DND-41 (cell line): ENCODE data around the gene AREG.

Experiments used
- ATAC-seq: fragments of 200-7000 bp; cut with Tn5 transposase; 3 replicates; pipeline ENCODE4 v1.9.1; 2021; ENCODE audit warnings: low read depth; ENCODE audit not compliant: insufficient read depth
- DNase-seq: peaks from one replicate; pipeline ENCODE4 v3.0.0-alpha.2; 2020
- H2AFZ ChIP-seq: 2 replicates; pipeline ENCODE4 v1.6.0; 2012; ENCODE audit warnings: low read depth, low read length
- H3K27ac ChIP-seq: 2 replicates; pipeline ENCODE4 v1.5.1; 2012; ENCODE audit warnings: low read length, inconsistent platforms
- H3K27me3 ChIP-seq: fragments of 200-600 bp; sonication (generic); 2 replicates; pipeline ENCODE4 v1.6.0; 2012; ENCODE audit warnings: low read length, mild to moderate bottlenecking, inconsistent platforms; ENCODE audit not compliant: insufficient read depth, poor library complexity
- H3K36me3 ChIP-seq: 2 replicates; pipeline ENCODE4 v1.5.1; 2012; ENCODE audit warnings: low read length, inconsistent platforms; ENCODE audit not compliant: insufficient read depth
- H3K4me1 ChIP-seq: 2 replicates; pipeline ENCODE4 v1.5.1; 2012; ENCODE audit warnings: mild to moderate bottlenecking, low read length; ENCODE audit not compliant: insufficient read depth
- H3K4me2 ChIP-seq: 2 replicates; pipeline ENCODE4 v1.6.0; 2012; ENCODE audit warnings: mild to moderate bottlenecking, moderate library complexity, low read length, inconsistent platforms; ENCODE audit not compliant: insufficient read depth
- H3K4me3 ChIP-seq, 2 experiments: fragments of 200-600 bp in 1 of 2; shearing (Covaris generic) in 1 of 2; 2 replicates each; pipeline ENCODE4 v1.5.1; 2012 to 2016; ENCODE audit warnings: inconsistent platforms in 2 of 2, low read length in 2 of 2, mild to moderate bottlenecking in 2 of 2, low read depth in 1 of 2, moderate library complexity in 1 of 2
- H3K79me2 ChIP-seq: 2 replicates; pipeline ENCODE4 v1.6.0; 2012; ENCODE audit warnings: low read length, inconsistent platforms; ENCODE audit not compliant: insufficient read depth
- H3K9ac ChIP-seq: 2 replicates; pipeline ENCODE4 v1.6.0; 2012; ENCODE audit warnings: low read depth, mild to moderate bottlenecking, inconsistent platforms, low read length, moderate library complexity
- H3K9me3 ChIP-seq: 2 replicates; pipeline ENCODE4 v1.5.1; 2012; ENCODE audit warnings: low read length, moderate library complexity, mild to moderate bottlenecking, inconsistent platforms; ENCODE audit not compliant: insufficient read depth, severe bottlenecking
- H4K20me1 ChIP-seq: 2 replicates; pipeline ENCODE4 v1.6.0; 2012; ENCODE audit warnings: low read length; ENCODE audit not compliant: insufficient read depth
- EZH2 ChIP-seq: IDR thresholded peaks from 3 replicates; pipeline ENCODE4 v1.6.1; 2012; ENCODE audit warnings: borderline replicate concordance, low read depth, mild to moderate bottlenecking, moderate library complexity, low read length, inconsistent platforms; ENCODE audit not compliant: severe bottlenecking
- TF ChIP-seq, protein P1 (sequence below): IDR thresholded peaks from 2 replicates; pipeline ENCODE4 v1.5.1; 2012; ENCODE audit warnings: borderline replicate concordance, low read length, moderate library complexity, mild to moderate bottlenecking; ENCODE audit not compliant: poor library complexity, severe bottlenecking; ENCODE audit errors: extremely low read depth

The AREG gene

DNA sequence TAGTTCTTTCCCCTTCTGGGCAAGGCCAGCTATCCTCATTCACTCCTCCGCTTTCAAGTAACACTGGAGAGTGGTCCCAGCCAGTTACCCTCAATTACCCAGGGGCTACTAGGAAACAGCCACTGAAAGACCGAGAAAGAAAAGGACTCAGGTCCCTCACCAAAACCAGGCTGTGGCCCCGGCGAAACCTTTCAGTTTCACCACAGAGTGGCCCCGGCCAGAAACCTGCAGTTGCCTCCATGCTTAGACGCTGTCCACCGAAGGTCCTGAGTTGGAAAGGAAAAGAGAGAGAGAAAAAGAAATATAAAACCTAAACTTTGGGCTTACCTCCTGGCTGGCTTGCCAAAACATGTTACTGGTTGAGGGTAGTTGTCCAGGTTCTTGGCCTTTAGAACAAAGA is 5.0 kb upstream of the AREG start:
- DNase-seq (no peak), ATAC-seq (no peak)
- Histone ChIP-seq H3K36me3 (no peaks in the 10 kb centered on the region), H3K9me3 (no peaks in the 10 kb centered on the region), H2AFZ (no peak overlapping the region), H3K27me3 (no peaks in the 10 kb centered on the region), H3K4me1 (no peaks in the 10 kb centered on the region), H3K27ac (no peak overlapping the region), H3K9ac (no peak overlapping the region), H4K20me1 (no peaks in the 10 kb centered on the region), H3K4me3 (no peak overlapping the region), H3K4me2 (no peak overlapping the region), H3K79me2 (no peaks in the 10 kb centered on the region)
- TF ChIP-seq EZH2 = no peak
- TF ChIP-seq, protein P1, sequence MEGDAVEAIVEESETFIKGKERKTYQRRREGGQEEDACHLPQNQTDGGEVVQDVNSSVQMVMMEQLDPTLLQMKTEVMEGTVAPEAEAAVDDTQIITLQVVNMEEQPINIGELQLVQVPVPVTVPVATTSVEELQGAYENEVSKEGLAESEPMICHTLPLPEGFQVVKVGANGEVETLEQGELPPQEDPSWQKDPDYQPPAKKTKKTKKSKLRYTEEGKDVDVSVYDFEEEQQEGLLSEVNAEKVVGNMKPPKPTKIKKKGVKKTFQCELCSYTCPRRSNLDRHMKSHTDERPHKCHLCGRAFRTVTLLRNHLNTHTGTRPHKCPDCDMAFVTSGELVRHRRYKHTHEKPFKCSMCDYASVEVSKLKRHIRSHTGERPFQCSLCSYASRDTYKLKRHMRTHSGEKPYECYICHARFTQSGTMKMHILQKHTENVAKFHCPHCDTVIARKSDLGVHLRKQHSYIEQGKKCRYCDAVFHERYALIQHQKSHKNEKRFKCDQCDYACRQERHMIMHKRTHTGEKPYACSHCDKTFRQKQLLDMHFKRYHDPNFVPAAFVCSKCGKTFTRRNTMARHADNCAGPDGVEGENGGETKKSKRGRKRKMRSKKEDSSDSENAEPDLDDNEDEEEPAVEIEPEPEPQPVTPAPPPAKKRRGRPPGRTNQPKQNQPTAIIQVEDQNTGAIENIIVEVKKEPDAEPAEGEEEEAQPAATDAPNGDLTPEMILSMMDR = no peak

- no peak; the same call in 2 of the 3 replicates for ATAC-seq
Observed at GRCh38 chr4:74440356-74440755, 4.6 kb upstream of the AREG start.

DNA sequence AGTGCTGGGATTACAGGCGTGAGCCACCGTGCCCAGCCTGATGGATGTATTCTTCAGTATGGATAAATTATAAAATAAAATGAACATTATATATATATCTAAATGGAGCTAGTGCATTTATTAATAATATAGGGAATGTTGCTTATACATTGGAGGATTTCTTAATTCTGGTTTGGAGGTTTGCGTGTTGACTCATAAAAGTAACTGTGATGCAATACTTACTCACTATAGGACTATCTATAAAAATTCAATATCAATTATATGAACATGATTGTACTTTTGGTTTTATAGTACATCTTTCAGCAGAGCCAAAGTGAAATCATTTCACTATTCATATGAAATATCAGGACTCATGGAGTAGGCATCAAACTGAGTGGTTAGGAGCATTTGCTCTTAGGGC is 3.2 kb upstream of the AREG start:
- H3K4me2 ChIP-seq = no peak overlapping the region
- ATAC-seq (no peak), DNase-seq (no peak)
- no peaks in the 10 kb centered on the region for H3K27me3 ChIP-seq
- no peak overlapping the region for H3K9ac ChIP-seq
- H2AFZ ChIP-seq = no peak overlapping the region
- no peaks in the 10 kb centered on the region for H3K79me2 ChIP-seq
- no peaks in the 10 kb centered on the region for H3K9me3 ChIP-seq
- H3K36me3 ChIP-seq = no peaks in the 10 kb centered on the region
- no peak overlapping the region for H3K4me3 ChIP-seq
- no peaks in the 10 kb centered on the region for H4K20me1 ChIP-seq
- H3K4me1 ChIP-seq = no peaks in the 10 kb centered on the region
- no peak overlapping the region for H3K27ac ChIP-seq
- TF ChIP-seq, protein P1 = no peak
- no peak for TF ChIP-seq EZH2

More at GRCh38 chr4:74440356-74440755, 4.6 kb upstream of the AREG start:
- no peak overlapping the region for H3K27ac ChIP-seq
- H3K4me2 ChIP-seq = no peak overlapping the region
- no peaks in the 10 kb centered on the region for H3K27me3 ChIP-seq
- H3K9ac ChIP-seq = no peak overlapping the region
- H4K20me1 ChIP-seq = no peaks in the 10 kb centered on the region
- no peaks in the 10 kb centered on the region for H3K36me3 ChIP-seq
- no peaks in the 10 kb centered on the region for H3K9me3 ChIP-seq
- no peaks in the 10 kb centered on the region for H3K4me1 ChIP-seq
- TF ChIP-seq, protein P1 = no peak
- TF ChIP-seq EZH2 = no peak
- H3K4me3 ChIP-seq = no peak overlapping the region
- H3K79me2 ChIP-seq = no peaks in the 10 kb centered on the region
- DNase-seq = no peak
- H2AFZ ChIP-seq = no peak overlapping the region
